Measurements from ENCODE around the gene VAMP1.

The VAMP1 gene

GRCh38 chr12:6464531-6464930 lies 5.9 kb downstream of the VAMP1 start:
- peaks cover 6% of the 10 kb centered on the region for H3K36me3 ChIP-seq (ENCODE audit: insufficient read depth, low read length)
- H3K27ac ChIP-seq, result no peak overlapping the region
- no peak for TF ChIP-seq POLR2AphosphoS5 (IDR thresholded peaks at IDR 0.05; ENCODE audit: borderline replicate concordance, low read depth, low read length)
- no peak for TF ChIP-seq FOXP2 (optimal IDR thresholded peaks at IDR 0.05; ENCODE audit: control extremely low read depth, extremely low read length, insufficient read depth)
- TF ChIP-seq EZH2 (IDR thresholded peaks at IDR 0.05), result no peak
- no peak overlapping the region for H3K9ac ChIP-seq (ENCODE audit: insufficient read length)
- H3K4me3 ChIP-seq, result no peak overlapping the region
- no peaks in the 10 kb centered on the region for H3K9me3 ChIP-seq (ENCODE audit: low read depth, low read length)
- no peak for DNase-seq (ENCODE audit: low read depth, low spot score)

GRCh38 chr12:6463858-6464257 lies 6.6 kb downstream of the VAMP1 start:
- Histone ChIP-seq H3K9ac (ENCODE audit: insufficient read length) (no peak overlapping the region), H3K36me3 (ENCODE audit: insufficient read depth, low read length) (peaks cover 6% of the 10 kb centered on the region), H3K27ac (no peak overlapping the region), H3K4me3 (no peak overlapping the region), H3K9me3 (ENCODE audit: low read depth, low read length) (no peaks in the 10 kb centered on the region)
- DNase-seq (ENCODE audit: low read depth, low spot score), result no peak
- TF ChIP-seq FOXP2 (optimal IDR thresholded peaks at IDR 0.05; ENCODE audit: control extremely low read depth, extremely low read length, insufficient read depth) (no peak), EZH2 (IDR thresholded peaks at IDR 0.05) (no peak), POLR2AphosphoS5 (IDR thresholded peaks at IDR 0.05; ENCODE audit: borderline replicate concordance, low read depth, low read length) (no peak)

- TF ChIP-seq EZH2 (IDR thresholded peaks at IDR 0.05) (no peak), FOXP2 (optimal IDR thresholded peaks at IDR 0.05; ENCODE audit: control extremely low read depth, extremely low read length, insufficient read depth) (no peak), POLR2AphosphoS5 (IDR thresholded peaks at IDR 0.05; ENCODE audit: borderline replicate concordance, low read depth, low read length) (no peak)
- Histone ChIP-seq H3K36me3 (ENCODE audit: insufficient read depth, low read length) (peaks cover 6% of the 10 kb centered on the region), H3K27ac (no peak overlapping the region), H3K9me3 (ENCODE audit: low read depth, low read length) (no peaks in the 10 kb centered on the region), H3K4me3 (no peak overlapping the region), H3K9ac (ENCODE audit: insufficient read length) (no peak overlapping the region)
- no peak for DNase-seq (ENCODE audit: low read depth, low spot score)
These were observed 7.3 kb downstream of the VAMP1 start for GRCh38 chr12:6463216-6463615.

- DNase-seq (ENCODE audit: low read depth, low spot score), result no peak
- no peak for TF ChIP-seq POLR2AphosphoS5 (IDR thresholded peaks at IDR 0.05; ENCODE audit: borderline replicate concordance, low read depth, low read length)
- no peak for TF ChIP-seq EZH2 (IDR thresholded peaks at IDR 0.05)
- no peak for TF ChIP-seq FOXP2 (optimal IDR thresholded peaks at IDR 0.05; ENCODE audit: control extremely low read depth, extremely low read length, insufficient read depth)
- Histone ChIP-seq H3K9ac (ENCODE audit: insufficient read length) (no peak overlapping the region), H3K9me3 (ENCODE audit: low read depth, low read length) (no peaks in the 10 kb centered on the region), H3K27ac (no peak overlapping the region), H3K4me3 (no peak overlapping the region), H3K36me3 (ENCODE audit: insufficient read depth, low read length) (peaks cover 6% of the 10 kb centered on the region)
These were observed 8.1 kb downstream of the VAMP1 start for GRCh38 chr12:6462234-6462995.

- no peak for TF ChIP-seq FOXP2 (optimal IDR thresholded peaks at IDR 0.05; ENCODE audit: control extremely low read depth, extremely low read length, insufficient read depth)
- TF ChIP-seq POLR2AphosphoS5 (IDR thresholded peaks at IDR 0.05; ENCODE audit: borderline replicate concordance, low read depth, low read length), result 0 out of 2 replicates have a peak, but pooled peaks have one; percentile 21
- no peak for TF ChIP-seq EZH2 (IDR thresholded peaks at IDR 0.05)
- no peak overlapping the region for H3K27ac ChIP-seq
- no peaks in the 10 kb centered on the region for H3K9me3 ChIP-seq (ENCODE audit: low read depth, low read length)
- DNase-seq (ENCODE audit: low read depth, low spot score), result peak; percentile 26
- H3K9ac ChIP-seq (ENCODE audit: insufficient read length), result no peak overlapping the region
- peaks cover 6% of the 10 kb centered on the region for H3K36me3 ChIP-seq (ENCODE audit: insufficient read depth, low read length)
- no peak overlapping the region for H3K4me3 ChIP-seq
These were observed 8.9 kb downstream of the VAMP1 start for GRCh38 chr12:6461401-6462233.

- Histone ChIP-seq H3K9ac (ENCODE audit: insufficient read length) (no peak overlapping the region), H3K9me3 (ENCODE audit: low read depth, low read length) (no peaks in the 10 kb centered on the region), H3K36me3 (ENCODE audit: insufficient read depth, low read length) (peaks cover 6% of the 10 kb centered on the region), H3K27ac (no peak overlapping the region), H3K4me3 (no peak overlapping the region)
- DNase-seq (ENCODE audit: low read depth, low spot score), result no peak
- TF ChIP-seq EZH2 (IDR thresholded peaks at IDR 0.05) (no peak), POLR2AphosphoS5 (IDR thresholded peaks at IDR 0.05; ENCODE audit: borderline replicate concordance, low read depth, low read length) (no peak), FOXP2 (optimal IDR thresholded peaks at IDR 0.05; ENCODE audit: control extremely low read depth, extremely low read length, insufficient read depth) (no peak)
These were observed 9.6 kb downstream of the VAMP1 start for GRCh38 chr12:6460751-6461371.

GRCh38 chr12:6459004-6459337 lies 11.5 kb downstream of the VAMP1 start:
- Histone ChIP-seq H3K9ac (ENCODE audit: insufficient read length) (no peak overlapping the region), H3K4me3 (no peak overlapping the region), H3K9me3 (ENCODE audit: low read depth, low read length) (no peaks in the 10 kb centered on the region), H3K36me3 (ENCODE audit: insufficient read depth, low read length) (no peaks in the 10 kb centered on the region; the same call in 1 of the 2 replicates), H3K27ac (no peak overlapping the region)
- no peak for DNase-seq (ENCODE audit: low read depth, low spot score)
- TF ChIP-seq FOXP2 (optimal IDR thresholded peaks at IDR 0.05; ENCODE audit: control extremely low read depth, extremely low read length, insufficient read depth) (no peak), POLR2AphosphoS5 (IDR thresholded peaks at IDR 0.05; ENCODE audit: borderline replicate concordance, low read depth, low read length) (no peak), EZH2 (IDR thresholded peaks at IDR 0.05) (no peak)

Data from SK-N-MC (cell line).